Neural cell (in vitro differentiated cells): ENCODE data around the gene UCKL1. TPM values are rescaled to one million over a fixed set of nuclear protein-coding genes. Genes with fewer than 3 reads are reported as not detected.
"Not testable (repeated sequence)": the region's sequence is repeated elsewhere in the genome, so short reads cannot be mapped to it uniquely, and the experiment has no call there.

Experiments used
- H2AFZ ChIP-seq: fragments of 200-600, 300-800 bp; sonication (generic), shearing (Covaris generic); 2 replicates; pipeline ENCODE4 v1.6.0; 2014; ENCODE audit warnings: low read depth, mild to moderate bottlenecking, antibody characterized with exemption, low read length, moderate library complexity
- H3F3A ChIP-seq: fragments of 200-600 bp; shearing (Covaris generic); 2 replicates; pipeline ENCODE4 v1.6.1; 2016; ENCODE audit warnings: mild to moderate bottlenecking, moderate library complexity, mixed read lengths, antibody characterized with exemption, low read length; ENCODE audit not compliant: insufficient read depth, poor library complexity, severe bottlenecking
- H3K27ac ChIP-seq: fragments of 200-600, 300-800 bp; sonication (generic), shearing (Covaris generic); 2 replicates; pipeline ENCODE4 v1.5.1; 2014; ENCODE audit warnings: mild to moderate bottlenecking, low read length, moderate library complexity
- H3K27me3 ChIP-seq: fragments of 300-800, 200-600 bp; sonication (generic), shearing (Covaris generic); 2 replicates; pipeline ENCODE4 v1.6.0; 2014; ENCODE audit warnings: mild to moderate bottlenecking, low read depth, low read length, moderate library complexity; ENCODE audit not compliant: insufficient read depth
- H3K36me3 ChIP-seq: fragments of 300-800, 200-600 bp; sonication (generic), shearing (Covaris generic); 2 replicates; pipeline ENCODE4 v1.5.1; 2014; ENCODE audit warnings: mild to moderate bottlenecking, antibody characterized with exemption, low read length, moderate library complexity; ENCODE audit not compliant: insufficient read depth
- H3K4me2 ChIP-seq: fragments of 300-800, 200-600 bp; sonication (generic), shearing (Covaris generic); 2 replicates; pipeline ENCODE4 v1.6.0; 2014; ENCODE audit warnings: mild to moderate bottlenecking, low read length
- H3K4me3 ChIP-seq: fragments of 300-800, 200-600 bp; sonication (generic), shearing (Covaris generic); 2 replicates; pipeline ENCODE4 v1.5.1; 2014; ENCODE audit warnings: mild to moderate bottlenecking, low read length, moderate library complexity
- H3K79me2 ChIP-seq: fragments of 200-600 bp; shearing (Covaris generic); replicated peaks from 2 replicates; pipeline ENCODE4 v1.6.0; 2014; ENCODE audit warnings: mild to moderate bottlenecking, low read length, moderate library complexity; ENCODE audit not compliant: insufficient read depth
- H3K9ac ChIP-seq: fragments of 300-800, 200-600 bp; sonication (generic), shearing (Covaris generic); 2 replicates; pipeline ENCODE4 v1.6.1; 2016; ENCODE audit warnings: mild to moderate bottlenecking, low read length, mixed read lengths
- H3K9me2 ChIP-seq: fragments of 200-600 bp; shearing (Covaris generic); 2 replicates; pipeline ENCODE4 v1.6.1; 2016; ENCODE audit warnings: mild to moderate bottlenecking, low read length, mixed read lengths; ENCODE audit not compliant: insufficient read depth
- H3K9me3 ChIP-seq: fragments of 200-600, 300-800 bp; sonication (generic), shearing (Covaris generic); 2 replicates; pipeline ENCODE4 v1.6.1; 2016; ENCODE audit warnings: mild to moderate bottlenecking, mixed run types, low read length, moderate library complexity, mixed read lengths
- H4K20me1 ChIP-seq: fragments of 200-600 bp; shearing (Covaris generic); 2 replicates; pipeline ENCODE4 v1.6.1; 2016; ENCODE audit warnings: mild to moderate bottlenecking, mixed run types; ENCODE audit not compliant: insufficient read depth
- EP300 ChIP-seq: fragments of 450-650 bp; conservative IDR thresholded peaks from 2 replicates; pipeline ENCODE4 v1.6.1; 2014; ENCODE audit warnings: antibody characterized with exemption, mild to moderate bottlenecking, moderate library complexity; ENCODE audit not compliant: poor library complexity, severe bottlenecking
- EZH2 ChIP-seq: fragments of 200-600, 300-800 bp; shearing (Covaris generic), sonication (generic); IDR thresholded peaks from 2 replicates; pipeline ENCODE4 v1.6.1; 2014; ENCODE audit warnings: antibody characterized with exemption, low read length, borderline replicate concordance, mild to moderate bottlenecking; ENCODE audit not compliant: insufficient read depth, poor library complexity, severe bottlenecking
- MXI1 ChIP-seq: fragments of 450-650 bp; conservative IDR thresholded peaks from 2 replicates; pipeline ENCODE4 v1.6.1; 2014; ENCODE audit warnings: antibody characterized with exemption, mild to moderate bottlenecking; ENCODE audit not compliant: poor library complexity, severe bottlenecking
- POLR2AphosphoS5 ChIP-seq: IDR thresholded peaks from 2 replicates; pipeline ENCODE4 v1.6.1; 2012
- RAD21 ChIP-seq: fragments of 450-650 bp; conservative IDR thresholded peaks from 2 replicates; pipeline ENCODE4 v1.6.1; 2014; ENCODE audit warnings: antibody characterized with exemption, mild to moderate bottlenecking, moderate library complexity
- SMC3 ChIP-seq: fragments of 450-650 bp; conservative IDR thresholded peaks from 2 replicates; pipeline ENCODE4 v1.6.1; 2014; ENCODE audit warnings: antibody characterized with exemption, mild to moderate bottlenecking, moderate library complexity; ENCODE audit not compliant: poor library complexity
- TAF1 ChIP-seq: IDR thresholded peaks from 2 replicates; pipeline ENCODE4 v1.6.1; 2012; ENCODE audit warnings: low read depth
- polyA plus RNA-seq: library from polyadenylated mRNA; depleted of rRNA; stranded (reverse); fragments of >200 nt; gene quantifications from 2 replicates; pipeline ENCODE4 v1.2.3, GENCODE V29; 2014
- TF ChIP-seq, protein P1 (sequence below): IDR thresholded peaks from 2 replicates; pipeline ENCODE4 v1.6.1; 2012; ENCODE audit warnings: borderline replicate concordance
- TF ChIP-seq, protein P2 (sequence below): fragments of 450-650 bp; IDR thresholded peaks from 2 replicates; pipeline ENCODE4 v1.5.1; 2014; ENCODE audit warnings: antibody characterized with exemption, mild to moderate bottlenecking, moderate library complexity; ENCODE audit not compliant: poor library complexity, severe bottlenecking

Gene UCKL1
- polyA plus RNA-seq, 1 donor from 2014 or later: 58.9 TPM

DNA sequence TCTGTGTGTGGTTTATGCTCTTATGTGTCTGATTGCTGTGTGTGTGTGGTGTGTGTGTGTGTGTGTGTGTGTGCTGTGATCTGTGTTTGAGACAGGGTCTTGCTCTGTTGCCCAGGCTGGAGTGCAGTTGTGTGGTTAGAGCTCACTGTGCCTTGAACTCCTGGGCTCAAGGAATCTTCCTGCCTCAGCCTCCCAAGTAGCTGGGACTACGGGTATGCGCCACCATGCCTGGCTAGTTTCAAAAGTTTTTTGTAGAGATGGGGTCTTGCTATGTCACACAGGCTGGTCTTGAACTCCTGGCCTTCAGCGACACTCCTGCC, 16.9 kb upstream of the UCKL1 start:
- Histone ChIP-seq H3K79me2 (peaks cover 8% of the 10 kb centered on the region), H3K9ac (no peak overlapping the region), H3K9me3 (no peaks in the 10 kb centered on the region), H3F3A (no peaks in the 10 kb centered on the region), H2AFZ (no peak overlapping the region), H3K4me2 (no peak overlapping the region), H3K27ac (no peak overlapping the region), H3K27me3 (no peaks in the 10 kb centered on the region), H3K36me3 (no peaks in the 10 kb centered on the region), H3K9me2 (no peaks in the 10 kb centered on the region), H4K20me1 (no peaks in the 10 kb centered on the region), H3K4me3 (no peak overlapping the region)
- TF ChIP-seq SMC3: no peak
- no peak for TF ChIP-seq EZH2
- no peak for TF ChIP-seq TAF1
- TF ChIP-seq POLR2AphosphoS5: no peak
- TF ChIP-seq, protein P1, sequence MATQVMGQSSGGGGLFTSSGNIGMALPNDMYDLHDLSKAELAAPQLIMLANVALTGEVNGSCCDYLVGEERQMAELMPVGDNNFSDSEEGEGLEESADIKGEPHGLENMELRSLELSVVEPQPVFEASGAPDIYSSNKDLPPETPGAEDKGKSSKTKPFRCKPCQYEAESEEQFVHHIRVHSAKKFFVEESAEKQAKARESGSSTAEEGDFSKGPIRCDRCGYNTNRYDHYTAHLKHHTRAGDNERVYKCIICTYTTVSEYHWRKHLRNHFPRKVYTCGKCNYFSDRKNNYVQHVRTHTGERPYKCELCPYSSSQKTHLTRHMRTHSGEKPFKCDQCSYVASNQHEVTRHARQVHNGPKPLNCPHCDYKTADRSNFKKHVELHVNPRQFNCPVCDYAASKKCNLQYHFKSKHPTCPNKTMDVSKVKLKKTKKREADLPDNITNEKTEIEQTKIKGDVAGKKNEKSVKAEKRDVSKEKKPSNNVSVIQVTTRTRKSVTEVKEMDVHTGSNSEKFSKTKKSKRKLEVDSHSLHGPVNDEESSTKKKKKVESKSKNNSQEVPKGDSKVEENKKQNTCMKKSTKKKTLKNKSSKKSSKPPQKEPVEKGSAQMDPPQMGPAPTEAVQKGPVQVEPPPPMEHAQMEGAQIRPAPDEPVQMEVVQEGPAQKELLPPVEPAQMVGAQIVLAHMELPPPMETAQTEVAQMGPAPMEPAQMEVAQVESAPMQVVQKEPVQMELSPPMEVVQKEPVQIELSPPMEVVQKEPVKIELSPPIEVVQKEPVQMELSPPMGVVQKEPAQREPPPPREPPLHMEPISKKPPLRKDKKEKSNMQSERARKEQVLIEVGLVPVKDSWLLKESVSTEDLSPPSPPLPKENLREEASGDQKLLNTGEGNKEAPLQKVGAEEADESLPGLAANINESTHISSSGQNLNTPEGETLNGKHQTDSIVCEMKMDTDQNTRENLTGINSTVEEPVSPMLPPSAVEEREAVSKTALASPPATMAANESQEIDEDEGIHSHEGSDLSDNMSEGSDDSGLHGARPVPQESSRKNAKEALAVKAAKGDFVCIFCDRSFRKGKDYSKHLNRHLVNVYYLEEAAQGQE: no peak
- TF ChIP-seq EP300: no peak
- no peak for TF ChIP-seq RAD21
- TF ChIP-seq MXI1: no peak
- TF ChIP-seq, protein P2, sequence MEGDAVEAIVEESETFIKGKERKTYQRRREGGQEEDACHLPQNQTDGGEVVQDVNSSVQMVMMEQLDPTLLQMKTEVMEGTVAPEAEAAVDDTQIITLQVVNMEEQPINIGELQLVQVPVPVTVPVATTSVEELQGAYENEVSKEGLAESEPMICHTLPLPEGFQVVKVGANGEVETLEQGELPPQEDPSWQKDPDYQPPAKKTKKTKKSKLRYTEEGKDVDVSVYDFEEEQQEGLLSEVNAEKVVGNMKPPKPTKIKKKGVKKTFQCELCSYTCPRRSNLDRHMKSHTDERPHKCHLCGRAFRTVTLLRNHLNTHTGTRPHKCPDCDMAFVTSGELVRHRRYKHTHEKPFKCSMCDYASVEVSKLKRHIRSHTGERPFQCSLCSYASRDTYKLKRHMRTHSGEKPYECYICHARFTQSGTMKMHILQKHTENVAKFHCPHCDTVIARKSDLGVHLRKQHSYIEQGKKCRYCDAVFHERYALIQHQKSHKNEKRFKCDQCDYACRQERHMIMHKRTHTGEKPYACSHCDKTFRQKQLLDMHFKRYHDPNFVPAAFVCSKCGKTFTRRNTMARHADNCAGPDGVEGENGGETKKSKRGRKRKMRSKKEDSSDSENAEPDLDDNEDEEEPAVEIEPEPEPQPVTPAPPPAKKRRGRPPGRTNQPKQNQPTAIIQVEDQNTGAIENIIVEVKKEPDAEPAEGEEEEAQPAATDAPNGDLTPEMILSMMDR: no peak

DNA sequence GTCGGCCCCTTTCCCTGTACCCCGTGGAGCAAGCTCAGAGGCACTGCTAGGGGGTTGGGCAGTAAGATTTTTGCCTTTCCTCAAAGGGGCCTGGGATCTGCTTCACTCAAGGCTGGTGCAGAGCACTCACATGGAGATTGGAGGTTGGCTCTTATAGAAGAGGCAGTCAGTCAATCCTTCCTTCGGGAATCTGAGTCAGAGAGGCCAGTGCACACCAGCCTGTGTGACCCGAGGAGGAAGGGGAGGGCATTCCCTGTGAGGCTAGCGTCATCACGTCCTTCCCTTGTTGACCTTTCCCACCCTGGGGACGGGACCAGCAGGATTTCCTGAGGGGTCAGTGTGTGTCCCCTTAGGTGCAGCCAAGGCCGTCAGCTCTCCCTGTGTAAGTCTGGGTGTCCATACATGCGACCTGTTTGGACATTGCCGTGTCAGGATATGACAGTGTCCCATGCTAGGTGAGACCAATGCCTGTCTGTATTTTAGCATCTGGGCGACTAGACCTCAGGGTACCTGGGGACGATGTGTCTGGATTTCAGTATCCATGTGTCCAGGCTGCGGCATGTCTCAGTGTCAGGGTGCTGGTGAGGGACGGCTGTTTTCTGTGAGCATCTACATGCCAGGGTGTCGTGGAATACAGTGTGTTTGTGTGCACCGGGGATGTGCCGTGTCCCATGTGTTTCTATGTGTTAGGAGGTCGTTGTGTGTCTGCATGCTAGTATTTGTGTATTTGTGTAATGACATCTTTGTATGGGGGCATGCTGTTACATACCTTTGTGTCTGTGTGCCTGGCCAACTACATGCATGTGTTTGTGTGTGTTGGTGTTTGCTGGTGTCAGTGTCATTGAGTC, 16.3 kb upstream of the UCKL1 start:
- H3K27me3 ChIP-seq: no peaks in the 10 kb centered on the region
- H4K20me1 ChIP-seq: no peaks in the 10 kb centered on the region
- TF ChIP-seq, protein P1: no peak
- TF ChIP-seq EZH2: no peak
- TF ChIP-seq TAF1: no peak
- TF ChIP-seq POLR2AphosphoS5: no peak
- TF ChIP-seq, protein P2: no peak
- TF ChIP-seq RAD21: no peak
- no peak for TF ChIP-seq SMC3
- no peak for TF ChIP-seq EP300
- no peak for TF ChIP-seq MXI1
- peaks cover 8% of the 10 kb centered on the region for H3K79me2 ChIP-seq
- no peaks in the 10 kb centered on the region for H3K36me3 ChIP-seq
- H3F3A ChIP-seq: no peaks in the 10 kb centered on the region
- no peaks in the 10 kb centered on the region for H3K9me2 ChIP-seq
- no peaks in the 10 kb centered on the region for H3K9me3 ChIP-seq
- no peak overlapping the region for H3K9ac ChIP-seq
- H3K4me3 ChIP-seq: no peak overlapping the region
- no peak overlapping the region for H3K27ac ChIP-seq
- no peak overlapping the region for H3K4me2 ChIP-seq
- no peak overlapping the region for H2AFZ ChIP-seq

DNA sequence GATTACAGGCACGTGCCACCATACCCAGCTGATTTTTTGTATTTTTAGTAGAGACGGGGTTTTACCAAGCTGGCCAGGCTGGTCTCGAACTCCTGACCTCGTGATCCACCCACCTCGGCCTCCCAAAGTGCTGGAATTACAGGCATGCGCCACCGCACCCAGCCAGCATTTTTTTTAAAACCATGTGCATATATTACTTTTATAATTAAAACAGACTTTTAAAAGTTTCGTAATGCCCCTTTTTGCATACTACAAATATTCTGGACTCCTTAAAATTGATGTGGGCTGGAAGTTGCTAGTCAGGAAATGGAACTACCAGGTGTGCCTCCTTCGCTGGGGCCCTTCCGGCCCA, 15.7 kb upstream of the UCKL1 start:
- H3K9me3 ChIP-seq, H4K20me1 ChIP-seq, H3K4me3 ChIP-seq, H2AFZ ChIP-seq, H3K27ac ChIP-seq, H3K9me2 ChIP-seq, H3K79me2 ChIP-seq, H3K36me3 ChIP-seq, H3K27me3 ChIP-seq, H3K9ac ChIP-seq, H3F3A ChIP-seq, H3K4me2 ChIP-seq: not testable (repeated sequence)
